D721Med (cell line): ENCODE measurements around the gene CALML4.
"Not testable (repeated sequence)": the region's sequence is repeated elsewhere in the genome, so short reads cannot be mapped to it uniquely, and the experiment has no call there.

Experiments used
- DNase-seq: peaks from one replicate; pipeline ENCODE4 v3.0.0; 2011; ENCODE audit warnings: low spot score; ENCODE audit not compliant: insufficient read length
- FAIRE-seq: peaks from 2 replicates; lab custom pipeline; 2011; peaks lifted over from hg19 to GRCh38; lab: Jason Lieb, UNC
- TF ChIP-seq, protein P1 (sequence below): IDR thresholded peaks from 2 replicates; pipeline ENCODE4 v1.5.1; 2012; ENCODE audit warnings: mild to moderate bottlenecking, control low read depth; ENCODE audit not compliant: insufficient read depth; ENCODE audit errors: missing control alignments

The CALML4 gene

DNA sequence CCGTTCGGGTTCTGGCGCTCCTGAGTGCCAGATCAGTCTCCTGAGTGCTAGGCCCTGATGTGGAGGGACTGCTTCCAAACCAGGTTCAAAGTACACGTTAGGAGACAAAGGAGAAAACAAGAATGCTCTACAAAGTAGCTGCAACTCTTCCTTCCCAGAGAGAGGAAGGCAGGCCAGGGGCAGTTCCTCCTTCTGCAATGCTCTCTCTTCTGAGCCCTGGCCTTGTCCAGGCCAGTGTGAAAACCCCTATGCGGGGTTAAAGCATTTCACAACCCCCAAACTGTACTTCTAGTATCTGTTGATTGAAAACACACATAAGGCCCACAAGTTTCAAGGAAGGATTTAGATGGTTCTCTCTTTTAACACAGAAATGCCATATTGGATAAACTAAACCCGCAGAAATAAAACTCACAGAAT, 9.7 kb upstream of the CALML4 start:
- FAIRE-seq, result no peak
- TF ChIP-seq, protein P1, sequence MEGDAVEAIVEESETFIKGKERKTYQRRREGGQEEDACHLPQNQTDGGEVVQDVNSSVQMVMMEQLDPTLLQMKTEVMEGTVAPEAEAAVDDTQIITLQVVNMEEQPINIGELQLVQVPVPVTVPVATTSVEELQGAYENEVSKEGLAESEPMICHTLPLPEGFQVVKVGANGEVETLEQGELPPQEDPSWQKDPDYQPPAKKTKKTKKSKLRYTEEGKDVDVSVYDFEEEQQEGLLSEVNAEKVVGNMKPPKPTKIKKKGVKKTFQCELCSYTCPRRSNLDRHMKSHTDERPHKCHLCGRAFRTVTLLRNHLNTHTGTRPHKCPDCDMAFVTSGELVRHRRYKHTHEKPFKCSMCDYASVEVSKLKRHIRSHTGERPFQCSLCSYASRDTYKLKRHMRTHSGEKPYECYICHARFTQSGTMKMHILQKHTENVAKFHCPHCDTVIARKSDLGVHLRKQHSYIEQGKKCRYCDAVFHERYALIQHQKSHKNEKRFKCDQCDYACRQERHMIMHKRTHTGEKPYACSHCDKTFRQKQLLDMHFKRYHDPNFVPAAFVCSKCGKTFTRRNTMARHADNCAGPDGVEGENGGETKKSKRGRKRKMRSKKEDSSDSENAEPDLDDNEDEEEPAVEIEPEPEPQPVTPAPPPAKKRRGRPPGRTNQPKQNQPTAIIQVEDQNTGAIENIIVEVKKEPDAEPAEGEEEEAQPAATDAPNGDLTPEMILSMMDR, result no peak
- no peak for DNase-seq

DNA sequence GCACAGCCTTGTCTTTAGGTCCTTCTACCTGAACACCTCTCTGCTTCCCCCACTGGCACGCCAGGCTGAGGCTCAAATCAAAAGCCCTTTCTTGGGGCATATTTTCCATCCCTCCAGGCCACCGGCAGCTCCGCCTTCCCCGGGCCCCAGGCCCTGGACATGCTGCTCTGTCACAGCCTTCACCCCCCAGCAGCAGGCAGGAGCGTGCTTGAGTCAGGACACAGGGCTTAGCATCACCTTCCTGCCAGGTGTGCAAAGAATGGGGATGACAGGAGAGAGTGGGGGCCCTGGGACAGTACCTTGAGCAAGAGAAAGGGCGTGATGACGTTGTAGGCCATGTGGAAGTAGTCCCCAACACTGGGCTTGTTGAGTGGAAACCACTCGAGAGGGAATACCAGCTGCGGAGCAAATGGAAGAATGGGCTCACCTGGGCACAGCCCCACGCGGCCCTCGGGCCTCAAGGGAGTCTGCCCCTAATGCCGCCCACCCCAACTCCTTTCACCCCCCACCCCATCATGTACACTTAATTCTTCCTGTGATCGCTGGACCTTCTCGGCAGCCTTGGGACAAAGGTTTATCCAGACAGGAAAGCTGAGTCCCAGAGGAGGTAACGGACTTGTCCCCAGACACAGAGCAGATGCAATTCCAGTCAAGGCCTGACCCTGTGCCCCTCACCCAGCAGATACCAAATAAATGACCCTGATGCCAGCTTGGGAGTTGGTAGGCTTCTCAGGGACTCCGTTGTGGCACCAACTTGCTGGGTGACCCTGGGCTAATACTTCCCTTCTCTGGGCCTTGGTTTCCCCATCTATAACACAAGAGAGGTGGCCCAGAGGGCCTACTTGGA, 9.1 kb upstream of the CALML4 start:
- TF ChIP-seq, protein P1, result no peak
- FAIRE-seq (no peak), DNase-seq (no peak)

DNA sequence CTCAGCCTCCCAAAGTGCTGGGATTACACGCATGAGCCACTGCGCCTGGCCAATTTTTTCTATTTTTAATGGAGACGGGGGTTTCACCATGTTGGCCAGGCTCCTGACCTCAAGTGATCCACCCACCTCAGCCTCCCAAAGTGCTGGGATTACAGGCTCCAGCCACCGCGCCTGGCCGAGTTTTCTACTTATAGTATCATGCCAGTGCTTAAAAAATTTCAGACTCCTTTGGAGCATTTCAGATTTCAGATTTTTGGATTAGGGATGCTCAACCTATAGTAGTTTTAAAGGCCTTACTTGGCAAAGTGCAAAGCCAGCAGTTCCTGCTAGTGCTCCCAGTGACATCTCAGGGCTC, 8.3 kb upstream of the CALML4 start:
- not testable (repeated sequence) for DNase-seq, FAIRE-seq

DNA sequence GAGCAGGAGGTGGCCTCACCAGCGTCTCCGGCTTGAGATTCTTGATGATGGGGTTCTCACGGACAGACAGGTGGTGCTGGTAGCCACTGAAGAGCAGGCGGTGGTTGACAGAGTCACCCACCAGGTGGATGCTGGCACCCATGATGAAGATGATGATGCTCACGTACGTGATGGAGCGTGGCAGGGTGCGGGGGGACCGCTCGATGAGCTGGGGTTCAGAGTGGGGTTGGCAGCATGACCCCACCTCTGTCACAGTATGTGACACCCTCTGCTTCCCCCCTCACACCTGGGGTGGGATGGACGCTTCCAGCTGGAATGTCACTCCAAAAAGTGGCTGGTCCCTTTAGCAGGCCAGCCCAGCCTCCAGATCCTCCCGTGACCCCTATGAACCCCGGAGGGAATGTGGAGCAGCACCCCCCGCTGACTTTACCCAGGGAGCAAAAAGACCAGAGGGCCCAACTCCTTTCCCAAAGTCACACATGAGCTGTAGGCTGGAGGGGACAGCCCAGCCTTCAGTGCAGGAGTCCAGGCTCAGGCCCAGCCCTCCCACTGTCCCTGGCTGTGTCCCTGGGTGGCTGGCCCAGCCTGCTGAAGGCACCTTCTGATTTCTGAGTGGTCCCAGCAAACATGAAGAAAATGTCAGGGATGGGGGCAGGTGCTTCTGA, 6.7 kb upstream of the CALML4 start:
- FAIRE-seq (no peak), DNase-seq (no peak)
- TF ChIP-seq, protein P1, result no peak

DNA sequence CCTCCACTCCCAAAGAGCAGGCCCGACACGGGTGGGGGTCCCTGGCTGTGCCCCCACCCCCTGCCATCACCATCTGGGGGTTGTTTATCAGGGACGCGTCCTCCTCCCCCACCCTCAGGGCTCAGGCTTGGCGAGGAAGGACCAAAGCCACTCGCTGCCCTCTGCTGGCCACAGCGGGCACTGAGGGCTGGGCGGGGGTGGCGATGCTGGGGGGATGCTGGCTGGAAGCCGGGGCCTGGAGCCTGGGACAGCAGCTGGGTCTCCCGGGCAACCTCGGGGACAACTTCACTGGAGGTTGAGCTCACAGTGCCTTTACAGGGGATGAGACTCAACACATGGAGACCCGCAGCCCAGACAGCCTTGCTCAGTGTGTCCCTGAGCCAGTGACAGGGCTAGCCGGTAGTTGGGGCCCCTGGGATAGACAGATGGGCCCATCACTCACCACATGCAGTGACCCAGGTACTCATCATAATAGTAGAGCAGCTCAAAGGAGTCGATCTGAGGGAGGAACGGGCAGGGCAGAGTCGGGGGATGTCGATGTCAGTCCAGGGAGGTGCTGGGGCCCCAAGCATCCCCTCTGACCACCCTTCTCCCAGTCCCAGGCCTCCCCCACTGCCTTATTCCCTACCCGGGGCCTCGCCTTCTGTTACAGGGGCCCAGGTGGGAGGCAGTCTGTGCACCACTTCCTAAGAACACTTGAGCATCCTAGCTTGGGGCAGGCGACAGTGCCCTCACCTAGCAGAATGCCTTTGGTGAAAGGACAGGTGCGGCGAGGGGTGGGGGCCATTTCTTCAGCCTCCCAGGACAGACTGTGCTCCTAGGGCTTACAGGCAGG, 5.9 kb upstream of the CALML4 start:
- TF ChIP-seq, protein P1, result peak; percentile 67
- FAIRE-seq (no peak), DNase-seq (no peak)

DNA sequence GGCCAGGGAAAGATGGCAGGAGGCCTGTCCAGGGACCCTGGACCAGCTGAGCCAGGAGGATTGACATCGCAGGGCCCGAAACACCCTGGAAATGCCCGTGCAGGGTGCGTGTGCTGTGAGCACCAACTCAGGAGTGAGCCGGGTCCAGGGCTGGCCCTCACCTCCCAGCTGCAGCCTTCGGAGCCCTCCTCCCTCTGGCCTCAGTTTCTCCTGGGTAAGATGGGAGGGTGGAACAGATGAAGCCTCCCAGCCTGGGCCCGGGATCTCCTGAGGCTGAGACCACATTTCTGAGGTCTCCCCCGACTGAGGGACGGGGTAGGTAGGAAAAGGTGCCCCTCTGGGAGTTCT, 5.3 kb upstream of the CALML4 start:
- TF ChIP-seq, protein P1, result no peak
- FAIRE-seq (no peak), DNase-seq (no peak)

DNA sequence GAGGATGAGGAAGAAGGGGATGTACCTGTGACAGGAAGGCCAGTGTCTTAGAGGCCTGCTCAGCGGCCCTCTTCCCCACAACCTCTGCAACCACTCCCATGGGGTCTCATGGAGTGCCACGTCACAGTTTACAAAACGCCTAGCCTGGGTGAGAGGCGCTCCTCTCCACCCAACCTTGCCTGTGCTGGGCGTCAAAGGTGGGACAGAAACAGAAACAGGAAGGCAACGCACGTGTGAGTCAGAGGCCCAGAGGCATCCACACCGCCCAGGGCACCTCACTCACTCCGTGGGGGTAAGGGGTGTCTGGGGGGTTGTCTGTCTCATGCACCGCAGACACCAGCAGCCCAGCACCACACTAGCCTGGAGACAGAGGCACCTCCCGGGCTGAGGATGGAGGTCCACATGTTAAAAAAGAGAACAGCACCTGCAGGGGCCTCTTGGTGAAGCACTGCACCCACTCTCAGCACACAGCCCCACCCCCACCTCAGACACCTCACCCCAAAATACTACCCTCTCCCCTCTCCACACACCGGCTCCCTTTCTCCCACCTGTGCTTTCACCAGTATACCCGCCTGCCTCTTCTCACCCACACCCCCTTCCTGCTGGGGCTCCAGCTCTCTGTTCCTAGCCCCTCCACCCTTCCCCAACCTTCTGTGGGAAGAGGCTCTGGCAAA, 4.7 kb upstream of the CALML4 start:
- no peak for FAIRE-seq
- no peak for DNase-seq
- TF ChIP-seq, protein P1, result no peak
